ENCODE measurements around the gene LUZP2.

DNA sequence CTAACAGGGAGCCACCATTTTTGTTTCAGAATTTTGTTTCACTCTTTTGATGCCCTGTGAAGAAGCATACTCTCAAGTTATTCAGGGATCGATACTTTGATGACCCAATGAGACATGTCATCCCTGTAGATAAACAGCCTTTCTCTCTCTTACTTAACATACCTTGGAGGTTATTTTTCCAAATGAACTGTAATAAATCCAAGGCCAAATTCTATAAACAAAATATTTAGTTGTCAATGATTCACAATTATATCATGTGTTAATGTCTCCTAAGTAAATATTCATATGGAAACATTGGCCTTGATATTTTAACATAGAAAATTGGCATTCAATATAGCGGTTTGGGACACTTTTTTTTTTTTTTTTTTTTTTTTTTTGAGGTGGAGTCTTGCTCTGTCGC, 97.5 kb downstream of the LUZP2 start:
- TF ChIP-seq, protein P1, sequence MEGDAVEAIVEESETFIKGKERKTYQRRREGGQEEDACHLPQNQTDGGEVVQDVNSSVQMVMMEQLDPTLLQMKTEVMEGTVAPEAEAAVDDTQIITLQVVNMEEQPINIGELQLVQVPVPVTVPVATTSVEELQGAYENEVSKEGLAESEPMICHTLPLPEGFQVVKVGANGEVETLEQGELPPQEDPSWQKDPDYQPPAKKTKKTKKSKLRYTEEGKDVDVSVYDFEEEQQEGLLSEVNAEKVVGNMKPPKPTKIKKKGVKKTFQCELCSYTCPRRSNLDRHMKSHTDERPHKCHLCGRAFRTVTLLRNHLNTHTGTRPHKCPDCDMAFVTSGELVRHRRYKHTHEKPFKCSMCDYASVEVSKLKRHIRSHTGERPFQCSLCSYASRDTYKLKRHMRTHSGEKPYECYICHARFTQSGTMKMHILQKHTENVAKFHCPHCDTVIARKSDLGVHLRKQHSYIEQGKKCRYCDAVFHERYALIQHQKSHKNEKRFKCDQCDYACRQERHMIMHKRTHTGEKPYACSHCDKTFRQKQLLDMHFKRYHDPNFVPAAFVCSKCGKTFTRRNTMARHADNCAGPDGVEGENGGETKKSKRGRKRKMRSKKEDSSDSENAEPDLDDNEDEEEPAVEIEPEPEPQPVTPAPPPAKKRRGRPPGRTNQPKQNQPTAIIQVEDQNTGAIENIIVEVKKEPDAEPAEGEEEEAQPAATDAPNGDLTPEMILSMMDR (IDR thresholded peaks at IDR 0.05) = no peak
- TF ChIP-seq EZH2 (IDR thresholded peaks at IDR 0.05; ENCODE audit: borderline replicate concordance, insufficient read depth, low read depth, low read length, poor library complexity, severe bottlenecking) = no peak
